Measurements from ENCODE around the gene GCK.
A peak's percentile ranks its signal among the peaks of the same experiment; 100 is the strongest.

Gene GCK

GRCh38 chr7:44153948-44154335, 35.3 kb downstream of the GCK start:
- DNase-seq: no peak

- no peak for DNase-seq
These were observed 36.0 kb downstream of the GCK start for GRCh38 chr7:44152971-44153947.

- no peak for DNase-seq
These were observed 37.3 kb downstream of the GCK start for GRCh38 chr7:44151956-44152355.

DNA sequence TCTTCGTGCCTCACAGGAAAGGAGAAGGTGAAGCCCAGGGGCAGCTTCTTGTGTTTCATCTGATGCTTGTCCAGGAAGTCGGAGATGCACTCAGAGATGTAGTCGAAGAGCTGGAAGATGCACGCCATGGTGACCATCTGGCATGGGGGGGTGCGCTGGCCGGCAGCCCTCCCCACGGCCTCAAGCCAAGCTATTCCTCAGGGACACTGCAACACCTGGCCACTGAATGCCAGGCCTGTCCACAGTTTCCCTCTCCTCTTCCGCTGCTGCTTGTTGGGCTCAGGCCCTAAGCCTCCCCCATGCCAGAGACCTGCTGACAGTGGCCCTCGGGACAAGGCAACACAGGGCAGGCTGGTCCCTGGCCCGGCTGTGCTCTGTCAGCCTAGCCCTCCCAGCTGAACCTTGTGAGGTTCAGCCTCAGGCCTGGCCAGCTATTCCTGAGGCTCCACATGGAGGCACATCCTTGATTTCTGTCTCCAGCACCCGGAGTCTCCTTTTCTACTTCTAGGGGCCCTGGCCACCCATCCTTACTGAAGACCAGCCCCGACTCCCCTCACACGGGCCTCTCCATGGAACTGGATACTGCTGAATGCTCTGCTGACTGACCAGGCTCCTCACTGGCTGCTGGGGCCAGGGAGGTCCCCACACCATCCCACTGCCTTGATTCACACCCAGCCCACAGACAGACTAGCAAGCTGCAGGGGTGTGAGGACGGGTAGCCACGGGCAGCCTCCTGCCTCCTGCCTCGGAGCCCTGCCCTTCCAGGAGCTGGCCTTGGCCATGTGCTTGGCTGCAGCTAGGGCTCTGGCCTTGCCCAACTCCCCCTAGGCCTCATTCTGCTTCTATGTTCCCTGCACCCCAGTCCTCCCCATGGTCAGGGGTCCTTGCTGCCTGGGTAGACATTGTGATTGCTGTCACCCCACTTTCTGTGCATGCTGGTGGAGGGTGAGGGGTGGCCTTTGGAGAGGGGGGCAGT, 38.0 kb downstream of the GCK start:
- no peak for DNase-seq

DNA sequence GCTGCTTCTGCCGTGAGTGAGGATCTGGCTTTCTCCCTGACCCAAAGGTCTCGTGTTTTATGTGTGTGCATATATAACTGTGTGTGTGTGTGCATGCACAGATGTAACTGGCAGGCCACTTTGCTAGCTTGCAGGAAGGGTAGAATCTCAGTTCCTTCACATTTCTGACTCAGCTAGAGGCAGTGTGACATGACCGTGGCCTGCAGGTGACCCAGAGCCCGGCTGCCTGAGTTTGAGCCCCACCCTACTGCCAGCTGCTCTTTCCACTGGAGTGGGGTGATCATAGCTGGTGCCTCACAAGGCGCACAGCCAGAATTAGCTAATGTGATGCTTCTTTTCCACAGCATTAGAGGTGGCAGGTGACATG, 38.8 kb downstream of the GCK start:
- DNase-seq: no peak

- no peak for DNase-seq
These were observed 39.4 kb downstream of the GCK start for GRCh38 chr7:44149571-44150465.

GRCh38 chr7:44148961-44149536, 40.2 kb downstream of the GCK start:
- no peak for DNase-seq

DNA sequence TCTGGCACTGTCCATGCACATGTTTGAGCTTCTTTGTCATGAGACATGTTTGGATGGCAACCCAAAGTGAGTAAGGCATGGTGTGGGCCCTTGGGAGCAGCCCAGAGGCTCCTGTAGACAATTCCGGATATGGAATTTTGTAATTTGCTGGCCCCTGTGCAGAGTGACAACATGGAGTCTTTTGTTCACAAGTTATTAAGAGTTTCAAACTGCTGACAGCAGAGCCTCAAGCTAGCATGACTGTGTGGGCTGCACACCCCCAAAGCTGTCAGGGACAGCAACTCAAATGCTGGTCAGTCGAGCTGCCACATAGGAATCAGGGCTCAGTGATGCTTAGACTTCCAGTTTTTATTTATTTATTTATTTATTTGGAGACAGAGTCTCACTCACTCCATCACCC, 41.1 kb downstream of the GCK start:
- DNase-seq: no peak

- DNase-seq: no peak
These were observed 41.9 kb downstream of the GCK start for GRCh38 chr7:44147026-44147991.

GRCh38 chr7:44145969-44146911, 43.0 kb downstream of the GCK start:
- peak; percentile 23 to 80 (median 37) for DNase-seq

- DNase-seq: peak; percentile 14 to 69 (median 52)
These were observed 43.7 kb downstream of the GCK start for GRCh38 chr7:44145479-44145968.

- no peak for DNase-seq
These were observed 44.2 kb downstream of the GCK start for GRCh38 chr7:44144968-44145478.

DNA sequence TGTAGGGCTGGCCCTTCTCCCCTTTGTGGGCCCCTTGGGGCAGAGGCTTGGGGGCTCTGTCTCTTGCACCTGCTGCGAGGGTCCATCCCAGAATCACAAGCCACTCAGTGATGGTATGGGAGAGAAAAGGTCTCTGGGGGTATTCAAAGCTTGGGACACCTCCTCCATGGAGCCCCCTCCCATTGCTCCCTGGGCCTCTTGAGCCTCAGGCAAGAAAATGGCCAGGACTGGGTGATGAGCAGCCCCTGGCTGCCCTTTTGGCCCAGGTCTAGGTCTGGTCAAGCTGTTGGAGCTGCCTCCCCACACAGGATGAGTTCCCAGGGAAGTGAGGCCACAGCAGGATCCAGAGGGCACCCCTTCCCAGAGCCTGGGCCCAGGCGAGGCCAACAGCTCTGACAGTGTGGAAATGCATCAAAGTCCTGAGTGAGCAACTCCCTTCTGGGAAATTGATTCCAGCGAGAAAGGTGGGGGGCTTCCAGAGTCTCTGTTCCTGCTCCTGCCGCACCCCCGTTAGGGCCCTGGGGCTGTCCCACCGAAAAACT, 44.7 kb downstream of the GCK start:
- no peak for DNase-seq

DNA sequence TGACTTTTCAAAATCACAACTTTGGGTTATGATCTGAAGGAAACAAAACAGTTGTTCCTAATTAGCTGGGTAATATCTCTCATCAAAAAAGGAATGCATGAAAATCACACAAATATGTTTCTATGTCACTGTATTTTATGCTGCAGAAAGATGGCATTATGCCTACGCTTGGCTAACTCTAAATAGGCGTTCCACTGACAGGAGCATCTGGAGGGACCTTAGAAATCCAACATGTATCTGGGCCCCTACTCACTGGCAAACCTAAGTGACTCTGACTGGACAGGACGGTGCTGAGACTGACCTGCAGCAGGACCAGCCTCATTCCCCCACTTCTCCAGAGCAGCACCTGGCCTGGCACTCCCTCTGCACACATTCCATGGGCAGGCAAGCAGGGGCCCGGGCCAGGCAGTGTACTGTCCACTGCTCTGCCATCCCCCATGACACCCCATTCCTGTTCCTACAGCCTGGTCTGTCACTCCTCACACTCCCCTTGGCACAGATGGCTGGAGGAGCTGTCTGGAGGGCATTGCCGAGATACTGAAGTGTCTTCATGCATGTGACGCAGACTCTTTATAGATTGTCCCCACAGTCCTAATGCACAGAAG, 45.5 kb downstream of the GCK start:
- no peak for DNase-seq

GRCh38 chr7:44142028-44142427, 47.2 kb downstream of the GCK start:
- no peak for DNase-seq

- no peak for DNase-seq
These were observed 47.9 kb downstream of the GCK start, which contains the start of gene MYL7 for GRCh38 chr7:44141221-44141850. TSS of gene MYL7 (minus strand) at chr7:44141332. CDS start at chr7:44141305, 27 bp downstream.

DNA sequence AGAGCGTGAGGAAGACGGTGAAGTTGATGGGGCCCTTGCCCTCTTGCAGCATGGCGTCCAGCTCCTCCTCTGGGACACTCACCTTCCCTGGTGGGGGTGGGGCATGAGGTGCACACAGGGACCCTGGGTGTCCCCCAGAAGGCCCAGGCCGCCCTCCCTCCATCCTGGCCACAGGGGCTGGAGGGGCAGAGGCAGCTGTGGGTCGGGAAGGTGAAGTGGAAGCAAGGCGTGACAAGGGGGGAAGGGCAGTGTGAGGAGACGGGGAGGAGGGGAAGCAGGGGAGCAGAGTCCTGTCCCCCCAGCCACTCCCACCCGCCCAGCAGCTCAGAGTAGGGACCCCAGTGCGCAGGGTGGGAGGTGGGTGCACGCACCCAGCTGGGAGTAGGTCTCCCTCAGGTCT, 48.9 kb downstream of the GCK start:
- no peak for DNase-seq

Measured in T-helper 2 cell (primary cell).